GM21360 (cell line): Measurements from ENCODE around the gene SLC22A17.
A peak's percentile ranks its signal among the peaks of the same experiment; 100 is the strongest.
"Not testable (repeated sequence)": the region's sequence is repeated elsewhere in the genome, so short reads cannot be mapped to it uniquely, and the experiment has no call there.

ENCODE experiments used
- ATAC-seq: cut with Tn5 transposase; IDR thresholded peaks from one replicate; pipeline ENCODE4 v1.9.1; 2021; ENCODE audit warnings: mild to moderate bottlenecking, moderate library complexity; ENCODE audit not compliant: unreplicated experiment

Gene SLC22A17

DNA sequence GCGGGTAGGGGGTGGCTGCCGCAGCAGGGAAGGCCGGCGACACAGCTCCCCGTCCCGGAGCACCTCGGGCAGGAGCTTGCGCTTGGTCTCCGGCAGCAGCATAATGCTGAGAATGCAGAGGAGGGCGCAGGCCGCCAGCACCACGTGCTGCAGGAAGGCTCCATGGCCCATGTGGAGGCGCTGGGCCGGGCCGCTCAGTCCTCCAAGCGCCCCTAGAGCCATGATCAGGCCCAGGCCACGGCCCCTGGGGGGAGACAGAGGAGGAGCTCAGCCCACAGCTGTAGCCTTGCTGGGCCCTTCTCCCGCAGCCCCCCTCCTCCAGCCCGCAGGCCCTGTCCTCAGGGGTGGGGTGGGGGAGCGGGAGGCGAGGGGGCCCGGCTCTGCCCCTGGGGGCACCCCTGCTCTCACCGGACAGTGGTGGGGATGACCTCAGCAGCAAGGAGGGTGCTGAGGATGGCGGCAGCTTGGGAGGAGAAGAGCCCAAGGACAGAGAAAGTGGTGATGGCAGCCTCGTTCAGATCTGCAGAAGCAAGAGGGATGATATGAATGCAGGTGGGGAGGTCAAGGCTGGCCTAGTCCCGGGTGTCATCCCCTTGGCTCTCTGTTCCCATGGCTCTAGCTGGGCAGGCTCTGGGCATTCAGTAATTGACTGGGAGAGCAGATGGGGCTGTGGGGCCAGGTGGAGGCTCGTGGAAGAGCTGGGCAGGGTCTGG is 5.8 kb downstream of the SLC22A17 start:
- ATAC-seq, result no peak

DNA sequence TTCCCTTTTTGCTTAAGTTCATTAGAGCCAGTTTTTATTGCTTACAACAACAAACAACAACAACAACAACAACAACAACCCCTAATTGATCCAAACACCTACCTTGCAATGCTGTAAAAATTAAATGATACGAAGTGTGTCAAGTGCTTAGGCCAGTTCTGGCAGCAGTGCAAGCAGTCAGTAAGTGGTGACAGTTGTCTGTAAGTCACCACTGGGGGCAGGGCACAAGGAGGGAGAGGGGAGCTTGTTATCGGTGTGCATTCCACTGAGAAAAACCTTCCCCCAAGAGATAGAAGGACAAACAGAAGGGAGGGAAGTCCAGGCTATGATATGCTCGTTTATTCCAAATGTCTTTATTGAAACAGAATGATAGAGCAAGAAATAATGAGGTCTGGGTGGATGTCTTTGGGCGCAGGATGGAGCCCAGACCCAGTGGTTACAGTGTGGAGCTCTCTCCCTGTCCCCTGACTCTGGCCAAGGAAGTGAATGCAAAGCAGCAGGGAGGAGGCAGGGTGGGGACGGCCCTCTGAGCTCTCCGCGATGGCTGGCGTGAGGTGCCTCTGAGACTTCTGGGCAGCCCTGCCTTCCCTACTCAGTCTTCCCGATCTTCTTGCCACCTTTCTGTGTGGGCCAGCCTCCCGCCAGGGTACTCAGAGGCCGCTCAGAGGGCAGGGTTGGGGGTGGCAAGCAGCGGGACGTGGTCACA is 6.5 kb downstream of the SLC22A17 start:
- no peak for ATAC-seq

GRCh38 chr14:23344481-23344880 is 8.2 kb downstream of the SLC22A17 start:
- ATAC-seq, result no peak

DNA sequence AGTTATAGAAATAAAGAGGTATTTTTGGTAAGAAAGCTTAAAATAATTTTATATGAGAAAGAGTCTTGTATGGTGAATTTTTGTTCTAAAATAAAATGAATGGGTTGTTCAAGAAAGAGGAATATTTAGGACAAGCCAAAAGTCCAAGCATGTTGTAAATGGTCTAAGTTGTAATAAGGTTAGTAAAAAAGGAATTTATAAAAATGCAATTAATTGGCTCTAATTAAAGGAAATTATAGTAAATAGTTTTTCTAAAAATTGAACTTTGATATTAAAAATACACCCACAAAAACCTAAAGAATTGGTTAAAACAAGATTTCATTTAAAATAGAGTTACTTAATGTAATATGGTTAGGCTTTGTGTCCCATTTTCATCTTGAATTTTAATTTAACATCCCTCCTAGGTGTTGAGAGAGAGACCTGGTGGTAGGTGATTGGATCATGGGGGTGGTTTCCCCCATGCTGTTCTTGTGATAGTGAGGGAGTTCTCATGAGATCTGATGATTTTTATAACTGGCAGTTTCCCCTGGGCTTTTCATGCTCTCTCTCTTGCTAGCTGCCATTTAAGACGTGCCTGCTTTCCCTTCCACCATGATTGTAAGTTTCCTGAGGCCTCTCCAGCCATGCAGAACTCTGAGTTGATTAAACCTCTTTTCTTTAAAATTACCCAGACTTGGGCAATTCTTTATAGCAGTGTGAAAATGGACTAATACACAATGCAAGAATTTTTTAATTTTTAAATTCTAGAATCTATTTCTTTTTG is 13.0 kb downstream of the SLC22A17 start:
- ATAC-seq, result no peak

DNA sequence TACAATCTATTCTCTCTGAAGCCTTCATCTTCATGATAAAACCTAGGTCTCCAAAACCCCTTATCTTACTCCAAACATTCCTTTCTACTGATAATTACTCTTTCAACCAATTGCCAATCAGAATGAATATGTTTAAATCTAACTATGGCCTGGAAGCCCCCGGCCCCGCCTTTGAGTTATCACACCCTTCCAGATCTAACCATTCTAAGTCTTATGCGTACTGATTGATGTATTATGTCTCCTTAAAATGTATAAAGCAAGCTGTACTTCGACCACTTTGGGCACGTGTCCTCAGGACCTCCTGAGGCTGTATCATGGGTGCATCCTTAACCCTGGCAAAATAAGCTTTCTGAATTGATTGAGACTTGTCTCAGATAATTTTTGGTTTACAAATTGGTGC is 17.1 kb downstream of the SLC22A17 start:
- ATAC-seq, result no peak

GRCh38 chr14:23327947-23328744 is 24.5 kb downstream of the SLC22A17 start:
- ATAC-seq, result no peak

- no peak for ATAC-seq
Measured at GRCh38 chr14:23326491-23327332, 26.0 kb downstream of the SLC22A17 start.

DNA sequence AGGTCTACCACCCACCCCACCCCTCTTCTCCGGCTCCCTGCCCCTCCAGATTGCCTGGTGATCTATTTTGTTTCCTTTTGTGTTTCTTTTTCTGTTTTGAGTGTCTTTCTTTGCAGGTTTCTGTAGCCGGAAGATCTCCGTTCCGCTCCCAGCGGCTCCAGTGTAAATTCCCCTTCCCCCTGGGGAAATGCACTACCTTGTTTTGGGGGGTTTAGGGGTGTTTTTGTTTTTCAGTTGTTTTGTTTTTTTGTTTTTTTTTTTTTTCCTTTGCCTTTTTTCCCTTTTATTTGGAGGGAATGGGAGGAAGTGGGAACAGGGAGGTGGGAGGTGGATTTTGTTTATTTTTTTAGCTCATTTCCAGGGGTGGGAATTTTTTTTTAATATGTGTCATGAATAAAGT is 26.9 kb downstream of the SLC22A17 start:
- not testable (repeated sequence) for ATAC-seq

DNA sequence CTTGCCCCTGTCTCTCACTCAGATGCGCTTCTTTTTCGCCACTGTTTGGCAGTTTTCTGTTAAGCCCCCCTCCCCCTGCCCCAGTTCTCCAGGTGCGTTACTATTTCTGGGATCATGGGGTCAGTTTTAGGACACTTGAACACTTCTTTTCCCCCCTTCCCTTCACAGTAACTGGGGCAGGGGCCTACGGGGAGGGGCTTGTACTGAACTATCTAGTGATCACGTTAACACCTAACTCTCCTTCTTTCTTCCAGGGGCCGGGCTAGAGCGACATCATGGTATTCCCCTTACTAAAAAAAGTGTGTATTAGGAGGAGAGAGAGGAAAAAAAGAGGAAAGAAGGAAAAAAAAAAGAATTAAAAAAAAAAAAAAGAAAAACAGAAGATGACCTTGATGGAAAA is 27.7 kb downstream of the SLC22A17 start:
- no peak for ATAC-seq

GRCh38 chr14:23324455-23324846 is 28.2 kb downstream of the SLC22A17 start:
- ATAC-seq, result no peak

DNA sequence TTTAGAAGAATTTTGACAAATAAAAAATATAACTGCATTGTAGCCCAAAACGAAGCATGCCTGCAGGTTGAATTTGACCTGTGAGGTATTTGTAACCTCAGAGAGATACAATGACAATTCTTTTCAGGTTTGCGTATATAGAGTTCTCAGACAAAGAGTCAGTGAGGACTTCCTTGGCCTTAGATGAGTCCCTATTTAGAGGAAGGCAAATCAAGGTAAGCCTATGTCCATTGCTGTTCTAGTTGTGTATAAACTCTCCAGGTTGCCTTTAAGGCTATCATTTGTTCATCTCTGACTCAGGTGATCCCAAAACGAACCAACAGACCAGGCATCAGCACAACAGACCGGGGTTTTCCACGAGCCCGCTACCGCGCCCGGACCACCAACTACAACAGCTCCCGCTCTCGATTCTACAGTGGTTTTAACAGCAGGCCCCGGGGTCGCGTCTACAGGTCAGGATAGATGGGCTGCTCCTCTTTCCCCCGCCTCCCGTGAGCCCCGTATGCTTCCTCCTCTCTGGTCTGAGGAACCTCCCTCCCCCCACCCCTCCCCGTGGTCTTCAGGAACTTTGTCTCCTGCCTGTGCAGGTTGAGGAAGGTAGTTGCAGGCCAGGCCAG is 28.7 kb downstream of the SLC22A17 start:
- ATAC-seq, result no peak

GRCh38 chr14:23322568-23323517 is 29.8 kb downstream of the SLC22A17 start:
- ATAC-seq, result no peak

GRCh38 chr14:23321572-23322547 is 30.8 kb downstream of the SLC22A17 start:
- ATAC-seq, result no peak

DNA sequence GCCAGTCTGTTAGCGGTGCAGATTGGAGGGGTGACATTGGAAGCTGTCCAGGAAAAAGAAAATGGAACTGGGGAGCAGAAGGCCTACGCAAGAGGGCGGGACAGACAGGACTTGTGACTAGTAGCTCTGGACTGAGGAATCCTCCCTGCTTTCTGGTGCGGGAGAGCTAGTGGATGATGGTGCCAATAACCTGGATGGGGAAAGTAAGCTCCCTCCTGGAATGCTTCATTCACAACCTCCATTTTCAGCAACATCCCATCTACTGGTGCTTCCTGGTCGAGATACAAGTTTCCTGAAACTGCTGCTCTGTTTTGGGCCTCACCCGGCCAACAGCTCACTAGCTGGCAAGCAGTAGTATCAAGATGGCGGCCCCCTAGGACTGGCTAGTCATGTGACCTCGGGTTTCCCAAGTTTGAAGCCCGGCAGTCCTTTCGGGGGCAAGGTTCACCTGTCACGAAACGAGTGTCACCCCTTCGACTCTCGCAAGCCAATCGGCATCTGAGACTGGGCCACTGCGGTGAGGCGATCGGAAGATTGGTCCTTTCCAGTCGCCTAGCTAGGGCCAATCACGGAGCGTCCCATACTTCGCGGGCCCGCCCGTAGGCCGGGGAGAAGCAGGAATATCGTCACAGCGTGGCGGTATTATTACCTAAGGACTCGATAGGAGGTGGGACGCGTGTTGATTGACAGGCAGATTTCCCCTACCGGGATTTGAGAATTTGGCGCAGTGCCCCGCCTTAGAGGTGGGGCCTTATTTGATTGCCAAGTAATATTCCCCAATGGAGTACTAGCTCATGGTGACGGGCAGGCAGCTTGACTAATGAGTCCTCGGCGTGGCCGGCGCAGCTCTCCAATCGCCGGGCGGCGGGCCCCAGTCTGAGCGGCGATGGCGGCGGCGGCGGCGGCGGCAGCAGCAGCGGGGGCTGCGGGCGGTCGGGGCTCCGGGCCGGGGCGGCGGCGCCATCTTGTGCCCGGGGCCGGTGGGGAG is 31.8 kb downstream of the SLC22A17 start, which contains the start of gene PABPN1:
TSS of gene PABPN1 (plus strand) at position 874 of the 988 bp plus-strand sequence. CDS start at position 887, 13 bp downstream.
- peak; percentile 84 for ATAC-seq

- ATAC-seq, result no peak
Measured at GRCh38 chr14:23319746-23320583, 32.7 kb downstream of the SLC22A17 start.
